ENCODE results near the gene PCCA. TPM values are rescaled to one million over a fixed set of nuclear protein-coding genes. Genes with fewer than 3 reads are reported as not detected.

The PCCA gene
- total RNA-seq, 4 donors from 2014 or later: 21.2 to 40.9 (median 31.6) TPM

GRCh38 chr13:100506600-100507422 lies 417.9 kb downstream of the PCCA start:
- H3K27ac ChIP-seq: no peak overlapping the region
- H3K4me1 ChIP-seq: no peaks in the 10 kb centered on the region
- no peaks in the 10 kb centered on the region for H3K27me3 ChIP-seq
- no peak overlapping the region for H3K4me3 ChIP-seq
- no peaks in the 10 kb centered on the region for H3K36me3 ChIP-seq
- TF ChIP-seq EP300 (IDR thresholded peaks at IDR 0.05) (no peak), POLR2AphosphoS5 (IDR thresholded peaks at IDR 0.05) (no peak), POLR2A (IDR thresholded peaks at IDR 0.05) (no peak), CTCF (IDR thresholded peaks at IDR 0.05) (no peak)
- 85% methylated on average over 9 of the region's 9 CpGs for WGBS
- no peaks in the 10 kb centered on the region for H3K9me3 ChIP-seq
- no peak for DNase-seq (ENCODE audit: low spot score in 2 of 2)

- H3K27me3 ChIP-seq: no peaks in the 10 kb centered on the region
- no peaks in the 10 kb centered on the region for H3K9me3 ChIP-seq
- 91% methylated on average over 6 of the region's 6 CpGs for WGBS
- TF ChIP-seq EP300 (IDR thresholded peaks at IDR 0.05) (no peak), POLR2A (IDR thresholded peaks at IDR 0.05) (no peak), CTCF (IDR thresholded peaks at IDR 0.05) (no peak), POLR2AphosphoS5 (IDR thresholded peaks at IDR 0.05) (no peak)
- H3K36me3 ChIP-seq: no peaks in the 10 kb centered on the region
- H3K27ac ChIP-seq: no peak overlapping the region
- no peak overlapping the region for H3K4me3 ChIP-seq
- no peak for DNase-seq (ENCODE audit: low spot score in 2 of 2)
- no peaks in the 10 kb centered on the region for H3K4me1 ChIP-seq
Observed at GRCh38 chr13:100508455-100508854, 419.6 kb downstream of the PCCA start.

GRCh38 chr13:100508996-100509395 lies 420.1 kb downstream of the PCCA start:
- Histone ChIP-seq H3K27ac (no peak overlapping the region), H3K4me1 (peaks cover 4% of the 10 kb centered on the region), H3K36me3 (no peaks in the 10 kb centered on the region), H3K4me3 (no peak overlapping the region), H3K27me3 (no peaks in the 10 kb centered on the region), H3K9me3 (no peaks in the 10 kb centered on the region)
- DNase-seq (ENCODE audit: low spot score in 2 of 2): no peak
- 89% methylated on average over 8 of the region's 8 CpGs for WGBS
- TF ChIP-seq CTCF (IDR thresholded peaks at IDR 0.05) (no peak), POLR2A (IDR thresholded peaks at IDR 0.05) (no peak), EP300 (IDR thresholded peaks at IDR 0.05) (no peak), POLR2AphosphoS5 (IDR thresholded peaks at IDR 0.05) (no peak)

- TF ChIP-seq POLR2AphosphoS5 (IDR thresholded peaks at IDR 0.05) (no peak), CTCF (IDR thresholded peaks at IDR 0.05) (no peak), EP300 (IDR thresholded peaks at IDR 0.05) (no peak), POLR2A (IDR thresholded peaks at IDR 0.05) (no peak)
- Histone ChIP-seq H3K27me3 (no peaks in the 10 kb centered on the region), H3K36me3 (no peaks in the 10 kb centered on the region), H3K4me3 (no peak overlapping the region), H3K27ac (no peak overlapping the region), H3K4me1 (peaks cover 11% of the 10 kb centered on the region), H3K9me3 (no peaks in the 10 kb centered on the region)
- WGBS: 94% methylated on average over 11 of the region's 11 CpGs
- DNase-seq (ENCODE audit: low spot score in 2 of 2): no peak
Observed at GRCh38 chr13:100510208-100510957, 421.5 kb downstream of the PCCA start.

GRCh38 chr13:100511466-100511865 lies 422.6 kb downstream of the PCCA start:
- DNase-seq (ENCODE audit: low spot score in 2 of 2): no peak
- Histone ChIP-seq H3K9me3 (no peaks in the 10 kb centered on the region), H3K4me3 (no peak overlapping the region), H3K27ac (no peak overlapping the region), H3K27me3 (no peaks in the 10 kb centered on the region), H3K4me1 (peaks cover 11% of the 10 kb centered on the region), H3K36me3 (no peaks in the 10 kb centered on the region)
- no peak for TF ChIP-seq POLR2AphosphoS5 (IDR thresholded peaks at IDR 0.05)
- TF ChIP-seq CTCF (IDR thresholded peaks at IDR 0.05): no peak
- TF ChIP-seq POLR2A (IDR thresholded peaks at IDR 0.05): no peak
- no peak for TF ChIP-seq EP300 (IDR thresholded peaks at IDR 0.05)
- WGBS: 71% methylated on average over 7 of the region's 7 CpGs

Measured in suprapubic skin (tissue), 4 donors.